Neural crest cell (in vitro differentiated cells): ENCODE data around the gene RPTOR. TPM values are rescaled to one million over a fixed set of nuclear protein-coding genes. Genes with fewer than 3 reads are reported as not detected.

Source experiments
- DNase-seq: peaks from one replicate; pipeline ENCODE4 v3.0.0; 2021; ENCODE audit warnings: low read depth, mixed read lengths, low spot score
- H3K27ac Mint-ChIP-seq: one replicate; pipeline ENCODE4 v1.8.0; 2021; ENCODE audit warnings: mild to moderate bottlenecking, mixed read lengths; ENCODE audit not compliant: unreplicated experiment
- H3K27me3 Mint-ChIP-seq: 2 replicates; pipeline ENCODE4 v1.8.0; 2021; ENCODE audit warnings: low read depth, mild to moderate bottlenecking, mixed read lengths
- H3K36me3 Mint-ChIP-seq: 2 replicates; pipeline ENCODE4 v1.8.0; 2021; ENCODE audit warnings: low read depth, mild to moderate bottlenecking, mixed read lengths
- H3K4me1 Mint-ChIP-seq: 2 replicates; pipeline ENCODE4 v1.8.0; 2021; ENCODE audit warnings: mixed read lengths
- H3K4me3 Mint-ChIP-seq: one replicate; pipeline ENCODE4 v1.8.0; 2021; ENCODE audit warnings: mild to moderate bottlenecking, mixed read lengths
- H3K9me3 Mint-ChIP-seq: 2 replicates; pipeline ENCODE4 v1.8.0; 2021; ENCODE audit warnings: mixed read lengths
- CTCF ChIP-seq: fragments of 200-600 bp; sonication (generic); conservative IDR thresholded peaks from 2 replicates; pipeline ENCODE4 v1.5.0; 2021; ENCODE audit warnings: antibody characterized with exemption, mild to moderate bottlenecking
- total RNA-seq: library from RNA; stranded (reverse); gene quantifications from 2 replicates; pipeline ENCODE4 v1.2.1, GENCODE V29; 2021

RPTOR gene
- total RNA-seq, 1 donor from 2014 or later: 41.1 TPM

- Mint-ChIP-seq H3K4me3 (no peak overlapping the region), H3K27me3 (no peaks in the 10 kb centered on the region), H3K9me3 (no peaks in the 10 kb centered on the region), H3K27ac (no peak overlapping the region), H3K36me3 (no peaks in the 10 kb centered on the region), H3K4me1 (peaks cover 16% of the 10 kb centered on the region)
- no peak for DNase-seq
- no peak for TF ChIP-seq CTCF
These were observed 226.4 kb downstream of the RPTOR start for GRCh38 chr17:80770881-80771611.

- H3K36me3 Mint-ChIP-seq: peaks cover 1% of the 10 kb centered on the region
- no peak overlapping the region for H3K4me3 Mint-ChIP-seq
- H3K27me3 Mint-ChIP-seq: no peaks in the 10 kb centered on the region
- DNase-seq: no peak
- no peak for TF ChIP-seq CTCF
- H3K4me1 Mint-ChIP-seq: peaks cover 16% of the 10 kb centered on the region
- H3K27ac Mint-ChIP-seq: no peak overlapping the region
- H3K9me3 Mint-ChIP-seq: no peaks in the 10 kb centered on the region
These were observed 227.0 kb downstream of the RPTOR start for GRCh38 chr17:80771612-80772005.

- H3K4me3 Mint-ChIP-seq: no peak overlapping the region
- peaks cover 16% of the 10 kb centered on the region for H3K4me1 Mint-ChIP-seq
- no peak overlapping the region for H3K27ac Mint-ChIP-seq
- TF ChIP-seq CTCF: no peak
- no peaks in the 10 kb centered on the region for H3K27me3 Mint-ChIP-seq
- peaks cover 3% of the 10 kb centered on the region for H3K36me3 Mint-ChIP-seq
- H3K9me3 Mint-ChIP-seq: no peaks in the 10 kb centered on the region
- no peak for DNase-seq
These were observed 228.2 kb downstream of the RPTOR start for GRCh38 chr17:80772906-80773242.

GRCh38 chr17:80773243-80773991 lies 228.8 kb downstream of the RPTOR start:
- Mint-ChIP-seq H3K9me3 (no peaks in the 10 kb centered on the region), H3K4me3 (no peak overlapping the region), H3K4me1 (peaks cover 16% of the 10 kb centered on the region), H3K27me3 (no peaks in the 10 kb centered on the region), H3K36me3 (peaks cover 3% of the 10 kb centered on the region), H3K27ac (peak overlapping the region; percentile 81)
- TF ChIP-seq CTCF: no peak
- DNase-seq: no peak

GRCh38 chr17:80774146-80774545 lies 229.5 kb downstream of the RPTOR start:
- Mint-ChIP-seq H3K27me3 (no peaks in the 10 kb centered on the region), H3K4me3 (no peak overlapping the region), H3K36me3 (peaks cover 3% of the 10 kb centered on the region), H3K27ac (no peak overlapping the region), H3K4me1 (peaks cover 16% of the 10 kb centered on the region), H3K9me3 (no peaks in the 10 kb centered on the region)
- DNase-seq: no peak
- TF ChIP-seq CTCF: no peak
